GM18951 (cell line): ENCODE data around the gene XRCC4.
"Not testable (repeated sequence)": the region's sequence is repeated elsewhere in the genome, so short reads cannot be mapped to it uniquely, and the experiment has no call there.

Experiments
- POLR2A ChIP-seq: IDR thresholded peaks from 4 replicates; pipeline ENCODE4 v1.6.1; 2011; ENCODE audit warnings: mild to moderate bottlenecking; ENCODE audit not compliant: insufficient read length, insufficient read depth; ENCODE audit errors: extremely low read depth
- in situ Hi-C: fragments of 300-500 bp; cut with MboI; formaldehyde crosslinking; loops from one replicate; pipeline ENCODE4 v1.12.0; 2022; ENCODE audit warnings: low sequenced_read_pairs, mixed read lengths, inconsistent platforms; ENCODE audit not compliant: unreplicated experiment

The XRCC4 gene

DNA sequence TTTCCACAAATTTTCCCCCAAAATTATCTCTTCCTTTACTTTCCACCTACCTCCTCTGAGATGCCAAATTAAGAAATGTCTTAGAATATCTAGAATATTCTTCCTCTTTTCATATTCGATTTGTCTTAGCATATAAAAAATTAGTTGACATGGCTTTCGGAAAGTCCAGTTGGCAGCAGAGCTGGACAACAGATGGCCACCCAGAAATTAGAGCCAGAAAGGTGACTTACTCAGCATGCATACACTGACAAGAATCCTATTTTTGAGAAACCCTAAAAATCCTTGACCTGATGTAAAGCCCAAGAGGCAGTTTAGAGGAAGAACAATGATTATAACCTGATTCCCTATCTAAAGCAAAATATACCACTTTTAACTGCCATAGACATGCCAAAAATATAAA, 22.2 kb upstream of the XRCC4 start:
- in situ Hi-C loops = no loop called here
- no peak for TF ChIP-seq POLR2A

DNA sequence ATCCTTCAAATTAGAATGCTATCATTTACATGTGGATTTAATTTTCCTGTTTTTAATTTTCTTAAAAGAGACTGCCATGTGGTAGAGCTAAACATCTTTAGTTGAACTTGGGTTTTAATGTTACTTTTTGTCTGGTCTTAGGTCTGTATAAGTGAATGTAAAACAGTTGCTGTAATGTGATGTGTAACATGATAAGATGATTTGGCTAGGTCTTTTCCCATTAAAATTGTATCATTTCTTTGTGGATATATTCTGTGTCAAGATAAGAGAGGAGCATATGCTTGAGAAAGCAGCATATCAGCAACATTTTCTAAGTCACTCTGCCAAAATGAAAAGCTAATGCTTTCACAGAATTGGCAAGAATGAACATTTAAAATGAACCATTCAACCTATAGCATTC, 18.6 kb upstream of the XRCC4 start:
- TF ChIP-seq POLR2A = no peak
- in situ Hi-C loops = no loop called here

DNA sequence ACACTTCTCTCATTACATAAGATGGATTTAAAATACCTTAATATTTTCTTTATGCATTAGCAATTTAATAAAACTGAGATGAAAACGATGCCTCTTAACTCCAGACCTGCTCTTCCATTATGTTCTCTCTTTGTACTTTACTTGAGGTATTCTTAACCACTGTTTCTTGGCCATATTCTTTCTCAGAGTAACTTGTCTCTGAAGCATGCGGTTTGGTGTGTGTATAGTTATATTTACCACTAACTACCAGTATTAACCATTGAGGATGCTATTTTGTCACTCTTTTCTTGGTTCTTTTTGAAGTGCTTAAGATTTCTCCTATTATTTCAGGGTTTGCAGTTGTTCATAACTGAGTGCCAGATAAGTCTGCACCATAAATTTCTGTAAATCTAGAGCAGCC, 18.0 kb upstream of the XRCC4 start:
- in situ Hi-C loops = no loop called here
- TF ChIP-seq POLR2A = no peak

DNA sequence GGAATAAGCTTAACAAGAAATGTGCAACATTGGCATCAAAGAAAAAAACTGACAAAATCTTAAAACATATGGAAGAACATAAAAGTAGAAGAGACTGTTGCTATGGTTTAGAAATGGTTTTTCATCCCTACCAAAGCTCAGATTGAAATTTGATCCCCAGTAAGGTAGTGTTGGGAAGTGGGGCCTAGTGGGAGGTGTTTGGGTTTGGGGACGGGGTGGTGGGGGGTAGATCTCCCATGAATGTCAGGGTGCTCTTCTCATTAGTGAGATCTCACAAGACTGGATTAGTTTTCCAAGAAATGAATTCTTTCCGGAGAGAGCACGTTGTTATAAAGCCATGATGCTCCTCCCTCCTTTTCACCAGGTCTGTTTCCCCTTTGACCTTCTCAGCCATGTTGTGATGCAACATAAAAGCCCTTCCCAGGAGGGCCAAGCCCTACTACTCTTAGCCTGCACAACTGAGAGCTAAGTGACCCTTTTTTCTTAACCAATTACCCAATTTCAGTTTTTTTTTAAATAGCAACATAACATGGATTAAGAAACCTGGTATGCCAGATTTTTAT, 10.7 kb upstream of the XRCC4 start:
- no peak for TF ChIP-seq POLR2A
- in situ Hi-C loops = no loop called here

DNA sequence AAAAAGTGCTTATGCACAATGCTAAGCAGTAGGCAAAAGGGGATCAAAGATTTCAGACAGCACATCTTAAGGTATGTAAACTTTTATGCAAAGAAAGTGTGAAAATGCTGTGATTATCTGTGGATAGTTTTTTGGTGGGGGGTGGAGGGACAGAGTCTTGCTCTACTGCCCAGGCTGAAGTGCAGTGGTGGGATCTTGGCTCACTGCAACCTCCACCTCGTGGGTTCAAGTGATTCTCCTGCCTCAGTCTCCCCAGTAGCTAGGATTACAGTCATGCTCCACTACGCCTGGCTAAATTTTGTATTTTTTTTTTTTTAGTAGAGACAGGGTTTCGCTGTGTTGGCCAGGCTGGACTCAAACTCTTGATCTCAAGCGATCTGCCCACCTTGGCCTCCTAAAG, 10.0 kb upstream of the XRCC4 start:
- in situ Hi-C loops = not testable (repeated sequence)

DNA sequence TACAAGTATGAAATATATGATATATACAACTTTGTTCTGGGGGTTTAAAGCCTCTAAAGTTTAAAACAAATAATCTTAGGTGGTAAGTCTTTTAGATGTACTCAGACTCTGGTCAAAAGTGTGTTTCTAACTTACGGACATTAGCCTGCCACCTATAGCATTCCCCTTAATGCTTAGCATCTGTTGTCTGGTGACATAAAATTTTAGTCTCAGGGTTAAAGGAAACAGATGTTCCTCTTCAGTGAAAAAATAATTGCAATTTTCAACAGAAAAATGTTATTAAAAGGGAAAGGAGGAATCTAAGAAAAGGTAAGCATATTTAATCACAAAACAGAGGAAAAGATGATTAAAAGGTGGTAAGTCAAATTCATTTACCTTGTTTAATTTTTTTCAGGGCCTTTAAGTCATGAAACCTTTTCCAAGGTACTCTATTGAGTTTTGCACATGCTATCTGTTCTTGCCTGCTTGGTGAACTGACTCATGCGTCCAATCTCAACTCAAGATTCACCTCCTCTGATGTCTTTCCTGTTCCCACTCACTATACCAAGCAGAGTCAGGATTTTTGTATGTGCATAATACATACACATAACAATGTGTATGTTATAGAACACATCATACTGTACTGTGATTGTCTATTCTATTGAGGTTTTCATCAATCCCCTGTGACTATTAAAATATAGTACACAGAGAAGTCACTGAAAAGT, 8.1 kb upstream of the XRCC4 start:
- in situ Hi-C loops = no loop called here

DNA sequence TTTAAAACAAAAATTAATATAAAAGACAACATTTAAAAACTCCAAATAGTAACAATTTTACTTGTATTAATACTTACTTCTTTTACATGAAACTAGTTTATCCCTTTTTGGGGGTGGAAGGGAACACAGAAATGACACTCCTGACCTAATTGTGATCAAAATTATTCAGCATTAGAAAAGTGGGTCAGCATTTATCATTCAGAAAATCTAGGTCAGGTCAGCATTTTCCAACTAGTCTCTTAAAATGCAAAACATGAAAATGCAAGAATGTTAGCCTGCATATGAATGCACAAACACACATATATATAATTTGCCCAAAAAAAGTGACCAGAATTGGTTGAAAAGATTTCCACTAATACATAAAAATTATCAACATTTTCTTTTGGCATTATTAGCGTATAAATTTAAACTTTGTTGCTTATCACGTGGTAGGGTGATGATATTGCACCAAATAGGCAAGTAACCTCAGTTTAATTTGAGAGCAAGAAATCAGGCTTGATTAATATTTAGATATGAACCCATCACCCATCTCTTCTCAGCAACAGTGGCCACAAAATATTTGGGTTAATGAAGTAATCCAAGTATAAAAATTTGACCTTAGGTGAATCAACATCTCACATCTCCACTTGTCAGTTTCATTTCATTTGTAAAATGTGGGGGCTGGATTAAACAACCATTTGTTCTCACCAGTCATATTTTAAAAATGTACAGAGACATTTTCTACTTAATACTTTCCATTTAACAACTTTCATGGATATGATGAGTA, 5.9 kb upstream of the XRCC4 start:
- no peak for TF ChIP-seq POLR2A
- in situ Hi-C loops = no loop called here

More for the DNA sequence above, 8.1 kb upstream of the XRCC4 start:
- TF ChIP-seq POLR2A = no peak

DNA sequence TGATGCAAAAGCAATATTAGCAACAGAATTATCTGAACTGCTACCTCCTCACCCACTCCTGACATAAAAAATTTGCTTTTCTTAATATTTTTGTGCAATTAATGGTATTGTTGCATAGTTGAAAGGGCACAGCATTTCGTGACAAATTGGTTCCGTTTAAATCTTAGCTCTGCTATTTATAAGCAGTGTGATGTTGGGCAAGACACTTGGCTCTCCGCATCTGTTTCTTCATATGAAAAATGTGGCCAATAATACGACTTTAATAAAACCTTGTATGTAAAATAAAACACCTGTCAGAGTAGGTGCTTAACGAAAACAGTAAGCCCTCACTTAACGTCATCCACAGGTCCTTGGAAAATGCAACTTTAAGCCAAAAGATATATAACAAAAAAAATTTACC, 4.4 kb upstream of the XRCC4 start:
- in situ Hi-C loops = no loop called here
- TF ChIP-seq POLR2A = no peak

DNA sequence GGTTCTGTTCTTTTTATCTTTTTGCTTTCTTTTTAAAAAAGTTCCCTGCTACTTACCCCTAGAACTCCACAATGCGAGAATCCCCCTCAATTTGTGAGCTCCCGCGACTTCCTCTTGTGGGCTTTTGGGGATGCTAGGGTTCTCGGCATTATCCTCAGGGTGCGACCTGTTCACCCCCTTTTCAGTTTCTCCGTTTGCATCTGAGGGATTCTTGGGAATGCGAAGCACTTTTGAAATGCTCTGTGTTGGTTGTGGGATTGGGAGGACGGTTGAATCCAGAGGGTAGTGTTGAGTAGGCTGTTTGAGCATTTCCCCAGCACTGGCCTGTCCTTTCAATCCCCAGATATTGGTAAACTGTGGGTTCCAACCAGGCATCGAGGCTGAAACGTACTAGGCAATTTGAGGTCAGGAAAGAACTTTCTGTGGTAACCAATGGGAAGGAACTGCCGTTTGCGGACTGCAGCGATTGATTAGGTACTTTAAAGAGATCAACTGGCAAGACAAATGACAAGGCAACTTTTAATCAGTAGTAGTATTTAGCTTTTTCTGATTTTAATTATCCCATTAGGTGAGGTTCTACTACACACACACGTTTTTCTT, 415 bp downstream of the XRCC4 start:
- in situ Hi-C loops = no loop called here
- TF ChIP-seq POLR2A = no peak

DNA sequence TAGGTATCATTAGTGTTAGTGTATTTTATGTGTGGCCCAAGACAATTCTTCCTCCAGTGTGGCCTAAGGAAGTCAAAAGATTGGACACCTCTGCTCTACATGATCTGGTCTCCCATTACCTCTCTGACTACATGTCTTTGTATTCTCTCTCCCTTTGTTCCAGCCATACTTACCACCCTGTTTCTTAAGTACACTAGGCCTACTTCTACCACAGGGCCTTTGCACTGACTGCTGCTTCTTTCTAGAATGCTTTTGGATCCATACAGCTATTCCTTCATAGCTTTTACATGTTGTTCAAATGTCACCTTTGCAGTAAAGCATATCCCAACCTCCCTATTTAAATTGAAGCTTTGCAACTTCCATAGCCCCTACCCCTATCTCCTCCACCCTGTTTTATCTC, 5.4 kb downstream of the XRCC4 start:
- no peak for TF ChIP-seq POLR2A
- in situ Hi-C loops = no loop called here

DNA sequence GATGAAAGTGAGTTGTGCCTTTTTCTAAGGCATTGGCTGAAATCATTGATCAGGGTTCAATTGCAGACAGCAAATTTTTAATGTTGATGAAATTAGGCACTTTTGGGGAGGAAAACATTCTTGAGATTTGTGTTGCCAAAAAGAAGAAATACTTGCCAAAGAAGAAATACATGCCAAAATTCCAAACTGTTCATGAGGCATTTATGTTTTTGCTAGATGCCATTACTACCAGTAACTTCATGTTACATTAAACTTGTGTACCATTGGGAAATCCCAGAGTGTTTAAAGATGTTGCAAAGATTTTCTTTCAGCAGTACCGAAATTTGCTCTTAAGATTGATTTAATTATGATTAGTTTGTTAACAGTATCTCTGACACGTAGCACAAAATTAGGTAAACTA, 7.0 kb downstream of the XRCC4 start:
- no peak for TF ChIP-seq POLR2A
- in situ Hi-C loops = no loop called here

DNA sequence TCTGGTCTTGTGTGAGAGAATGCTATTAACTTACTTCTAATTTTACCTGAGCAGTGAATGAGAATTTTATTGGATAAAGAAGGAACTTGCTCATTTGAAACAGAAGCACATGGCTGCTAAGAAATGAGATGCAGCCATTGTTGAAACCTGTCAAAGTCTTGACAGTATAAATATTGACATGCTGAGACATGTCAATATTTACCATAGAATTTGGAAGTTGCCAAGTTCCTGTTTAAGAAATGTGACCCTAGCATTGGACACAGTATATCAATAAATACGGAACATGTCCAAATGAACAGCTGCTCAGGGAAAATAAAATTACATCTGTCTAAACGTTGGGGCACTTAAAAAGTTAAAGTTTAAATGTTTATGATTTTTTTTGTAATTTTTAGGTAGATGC, 7.8 kb downstream of the XRCC4 start:
- no peak for TF ChIP-seq POLR2A
- in situ Hi-C loops = no loop called here

DNA sequence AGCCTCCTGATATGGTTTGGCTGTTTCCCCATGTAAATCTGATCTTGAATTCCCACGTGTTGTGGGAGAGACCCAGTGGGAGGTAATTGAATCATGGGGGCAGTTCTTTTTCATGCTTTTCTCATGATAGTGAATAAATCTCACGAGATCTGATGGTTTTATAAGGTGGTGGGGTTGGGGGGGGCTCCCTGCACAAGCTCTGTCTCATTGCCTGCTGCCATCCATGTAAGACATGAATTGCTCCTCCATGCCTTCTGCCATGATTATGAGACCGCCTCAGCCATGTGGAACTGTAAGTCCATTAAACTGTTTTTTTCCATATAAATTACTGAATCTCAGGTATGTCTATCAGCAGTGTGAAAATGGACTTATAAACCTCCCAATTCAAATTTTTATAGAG, 12.8 kb downstream of the XRCC4 start:
- no peak for TF ChIP-seq POLR2A
- in situ Hi-C loops = no loop called here

DNA sequence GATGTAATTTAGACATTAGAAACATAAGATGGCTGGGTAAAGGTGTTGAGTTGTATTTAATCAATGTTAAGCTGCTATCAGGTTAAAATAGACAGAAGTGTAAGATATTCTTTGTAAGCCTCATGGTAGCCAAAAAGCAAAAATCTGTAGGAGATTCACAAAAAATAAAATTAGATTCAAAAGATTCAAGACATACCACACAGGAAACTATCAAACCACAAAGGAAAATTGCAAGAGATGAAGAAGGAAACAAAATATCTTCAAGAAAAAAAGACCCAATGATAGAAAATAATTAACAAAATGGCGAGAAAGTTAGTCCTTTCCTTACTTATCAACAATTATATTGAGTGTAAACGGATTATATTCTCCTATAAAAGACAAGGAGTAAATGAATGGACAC, 15.3 kb downstream of the XRCC4 start:
- no peak for TF ChIP-seq POLR2A
- in situ Hi-C loops = no loop called here
